Activated CD8-positive, alpha-beta memory T cell treated with anti-CD3 and anti-CD28 coated beads for 4 hours (primary cell): ENCODE measurements around the gene FKBP8.
"Not testable (repeated sequence)": the region's sequence is repeated elsewhere in the genome, so short reads cannot be mapped to it uniquely, and the experiment has no call there.

ENCODE experiments used
- DNase-seq, 2 donors: peaks; one replicate each; pipeline ENCODE4 v3.0.0-alpha.2; 2020; ENCODE audit warnings: low read depth in 2 of 2

Gene FKBP8

GRCh38 chr19:18558604-18559003 lies 15.2 kb upstream of the FKBP8 start:
- no peak for DNase-seq

DNA sequence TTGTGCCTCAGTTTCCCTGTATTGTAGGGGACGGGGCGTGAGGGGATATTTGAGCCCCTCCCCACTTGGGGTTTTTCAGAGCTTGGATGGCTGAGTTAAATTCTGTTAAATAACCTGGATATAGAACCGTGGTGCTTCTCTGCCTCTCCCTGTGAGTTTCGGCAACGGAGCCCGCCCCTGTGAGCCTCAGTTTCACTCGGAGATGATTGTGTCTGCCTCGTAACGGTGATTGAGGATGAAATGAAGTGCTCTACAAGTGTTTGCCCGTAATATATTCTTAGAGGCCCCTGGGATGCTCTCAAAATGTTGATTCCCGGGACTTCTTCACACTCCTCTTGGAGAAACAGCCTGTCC lies 14.8 kb upstream of the FKBP8 start:
- no peak for DNase-seq

GRCh38 chr19:18557411-18558201 lies 14.2 kb upstream of the FKBP8 start, which contains the start of gene KXD1:
Gene KXD1, plus strand, starts transcription at chr19:18557870. Its CDS starts 4,187 bp downstream, at chr19:18562057.
- DNase-seq, result peak; percentile 96 to 98

DNA sequence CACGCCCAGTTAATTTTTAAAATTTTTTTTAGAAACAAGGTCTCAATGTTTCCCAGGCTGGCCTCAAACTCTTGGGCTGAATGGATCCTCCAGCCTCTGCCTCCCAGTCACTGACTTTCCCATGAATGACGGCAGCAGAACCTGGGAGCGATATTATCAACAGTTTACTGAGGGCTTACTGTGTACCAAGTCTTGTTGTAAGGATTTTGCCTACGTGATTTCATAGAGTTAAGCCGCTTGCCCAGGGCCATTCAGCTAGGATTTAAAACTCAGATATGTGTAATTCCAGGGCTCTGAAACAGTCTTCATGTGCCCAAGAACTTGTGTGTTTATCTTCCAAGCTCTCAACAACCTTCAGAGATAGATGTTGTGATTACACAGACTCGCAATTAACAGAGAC lies 8.3 kb upstream of the FKBP8 start:
- no peak for DNase-seq

DNA sequence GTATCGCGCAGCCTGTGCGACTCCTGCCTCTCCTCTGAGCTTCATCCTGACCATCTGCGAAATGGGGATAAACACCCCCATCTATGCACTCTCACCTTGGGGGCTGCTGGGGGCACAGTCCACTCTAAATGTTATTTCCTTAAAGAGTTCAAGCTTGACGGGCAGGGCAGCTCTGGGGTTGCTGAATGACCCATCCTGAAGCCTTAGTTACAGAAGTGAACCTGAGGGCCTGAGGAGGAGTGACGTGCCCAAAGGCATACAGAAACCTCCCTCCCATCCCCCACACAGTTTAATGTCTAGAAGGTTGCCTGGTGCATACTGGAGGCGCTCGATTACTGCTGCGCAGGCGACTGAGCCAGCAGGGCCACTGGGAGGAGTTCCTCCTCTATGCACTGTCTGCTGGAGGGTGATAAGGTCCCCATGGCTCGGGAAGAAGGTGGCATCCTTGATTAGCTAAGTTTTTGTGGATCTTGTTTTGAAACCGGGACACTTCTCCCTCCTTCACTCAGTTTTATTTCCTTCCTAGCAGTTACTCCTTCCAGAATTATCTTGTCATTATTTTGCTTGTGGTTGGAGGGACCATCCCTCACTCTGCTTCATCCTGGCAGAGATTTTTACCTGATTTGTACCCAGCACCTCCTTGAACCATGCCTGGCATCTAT lies 572 bp upstream of the FKBP8 start:
- DNase-seq, result peak in 1 of 2 donors; percentile 34

GRCh38 chr19:18541992-18542940 lies 1.1 kb downstream of the FKBP8 start:
- DNase-seq, result no peak

- no peak for DNase-seq
Measured at GRCh38 chr19:18541258-18541991, 1.9 kb downstream of the FKBP8 start.

DNA sequence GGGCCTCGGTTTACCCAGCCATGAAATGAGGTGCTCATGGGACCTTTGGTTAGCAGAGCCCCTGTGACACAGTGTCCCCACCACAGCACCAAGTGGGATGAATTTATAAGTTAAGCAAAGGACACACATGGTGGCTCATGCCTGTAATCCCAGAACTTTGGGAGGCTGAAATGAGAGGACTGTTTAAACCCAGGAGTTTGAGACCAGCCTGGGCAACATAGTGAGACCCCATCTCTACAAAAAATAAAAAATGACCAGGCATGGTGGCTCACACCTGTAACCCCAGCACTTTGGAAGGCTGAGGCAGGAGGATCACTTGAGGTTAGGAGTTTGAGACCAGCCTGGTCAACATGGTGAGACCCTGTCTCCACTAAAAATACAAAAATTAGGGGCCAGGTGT lies 3.2 kb downstream of the FKBP8 start:
- DNase-seq, result not testable (repeated sequence)

GRCh38 chr19:18539372-18539771 lies 4.0 kb downstream of the FKBP8 start:
- no peak for DNase-seq

DNA sequence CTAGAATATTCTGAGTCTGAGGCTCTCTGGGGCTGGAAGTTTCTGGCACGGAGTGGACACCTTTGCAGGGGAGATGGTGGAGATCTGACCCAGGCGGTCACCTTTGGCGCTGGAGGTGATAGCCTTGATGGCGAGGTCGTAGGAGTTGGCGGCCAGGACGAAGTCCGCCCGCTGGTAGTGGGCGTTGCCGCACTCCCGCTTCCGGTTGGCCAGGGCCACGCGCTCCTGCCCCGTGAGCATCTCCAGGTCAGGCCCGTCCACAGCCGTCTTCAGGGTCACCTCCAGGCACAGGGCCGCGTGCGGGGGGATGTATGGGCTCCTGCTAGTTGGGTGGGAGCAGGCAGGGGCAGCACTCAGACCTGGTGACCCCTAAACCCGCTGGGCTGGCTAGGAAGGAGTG lies 5.3 kb downstream of the FKBP8 start:
- no peak for DNase-seq

DNA sequence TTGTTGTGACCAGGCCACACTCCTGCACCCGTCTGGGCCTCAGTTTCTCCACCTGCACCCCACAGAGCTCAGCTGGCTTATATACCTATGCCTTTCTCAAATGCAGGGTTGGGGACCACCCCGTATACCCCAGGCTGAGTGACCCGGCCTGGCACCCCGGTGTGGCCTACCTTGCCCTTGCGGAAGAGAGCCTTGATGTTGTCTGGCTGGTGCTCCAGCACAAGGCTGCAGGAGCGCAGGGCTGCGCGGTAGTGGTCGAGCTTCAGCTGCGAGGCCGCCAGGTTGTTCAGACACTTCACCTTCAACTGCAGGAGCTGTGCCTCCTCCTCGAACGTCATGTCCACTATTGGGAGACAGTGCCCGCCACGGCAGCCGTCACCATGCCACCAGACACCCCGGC lies 5.9 kb downstream of the FKBP8 start:
- no peak for DNase-seq

DNA sequence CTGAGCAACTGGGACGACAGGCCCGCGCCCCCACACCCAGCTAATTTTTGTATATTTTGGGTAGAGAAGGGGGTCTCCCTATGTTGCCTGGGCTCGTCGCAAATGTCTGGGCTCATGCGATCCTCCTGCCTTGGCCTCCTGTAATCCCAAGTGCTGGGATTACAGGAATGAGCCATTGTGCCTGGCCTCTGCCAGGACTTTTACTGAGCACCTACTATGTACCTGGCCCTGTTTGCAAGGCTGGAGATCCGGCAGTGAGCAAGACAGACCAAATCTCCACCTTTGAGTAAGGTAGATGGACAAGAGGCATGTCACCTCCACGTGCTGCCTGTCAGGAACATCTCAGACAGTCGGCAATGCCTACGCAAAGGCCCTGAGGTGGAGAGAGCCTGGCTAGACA lies 6.9 kb downstream of the FKBP8 start:
- no peak for DNase-seq

DNA sequence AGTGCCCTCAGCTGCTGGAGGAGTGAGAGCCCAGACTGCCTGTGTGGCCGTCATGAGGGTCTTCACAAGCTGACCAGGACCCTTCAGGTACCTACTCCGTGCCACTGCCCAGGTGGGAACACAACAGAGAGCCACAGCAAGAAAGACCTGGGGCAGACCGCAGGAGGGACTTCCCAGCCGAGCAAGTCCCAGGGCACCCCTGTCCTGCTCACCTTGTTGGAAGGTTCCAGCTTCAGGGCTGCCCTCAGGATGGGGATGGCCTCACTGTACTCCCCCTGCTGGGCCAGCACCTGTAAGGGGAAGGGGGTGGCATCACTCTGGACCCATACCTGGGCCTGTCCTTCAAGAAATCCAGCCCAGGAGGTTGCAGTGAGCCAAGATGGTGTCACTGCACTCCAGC lies 10.3 kb downstream of the FKBP8 start:
- DNase-seq, result no peak

- DNase-seq, result no peak
Measured at GRCh38 chr19:18532168-18532890, 11.0 kb downstream of the FKBP8 start.

- DNase-seq, result no peak
Measured at GRCh38 chr19:18531485-18531884, 11.9 kb downstream of the FKBP8 start.

DNA sequence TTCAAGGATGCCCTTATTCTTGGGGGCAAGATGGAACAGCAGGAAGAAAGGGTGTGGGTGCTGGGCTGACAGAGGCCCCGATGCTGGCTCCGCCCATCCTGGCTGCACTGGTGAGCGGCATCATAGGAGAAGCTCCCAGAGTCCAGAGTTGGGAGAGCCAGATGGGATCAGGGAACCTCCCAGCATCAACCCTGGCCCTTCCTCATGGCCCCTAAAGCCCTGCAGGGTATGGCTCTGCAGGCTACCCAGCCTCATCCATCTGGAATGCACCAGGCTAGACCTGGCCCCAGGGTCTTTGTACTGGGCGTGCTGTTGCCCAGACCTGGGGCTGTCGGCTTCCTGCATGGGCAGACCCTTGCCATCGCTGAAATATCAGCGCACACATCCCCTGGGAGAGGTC lies 13.6 kb downstream of the FKBP8 start:
- no peak for DNase-seq

DNA sequence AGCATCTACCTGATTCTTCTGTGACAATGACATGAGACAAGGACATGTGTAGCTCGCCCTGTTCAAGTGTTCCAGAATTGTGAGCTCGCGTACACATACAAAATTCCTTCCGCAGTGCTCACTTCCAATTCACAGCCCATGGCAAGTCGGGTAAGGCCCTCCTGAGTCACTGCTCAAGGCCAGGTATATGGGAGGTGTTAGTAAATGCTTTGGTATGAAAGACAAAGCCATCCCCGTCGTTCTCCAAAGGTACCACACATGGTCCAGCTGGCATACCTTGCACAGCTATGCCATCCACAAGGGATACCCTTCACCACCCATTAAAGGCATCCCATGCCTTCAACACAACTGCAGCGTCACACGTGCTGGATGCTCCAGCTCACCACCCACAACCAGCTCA lies 17.1 kb downstream of the FKBP8 start:
- no peak for DNase-seq

DNA sequence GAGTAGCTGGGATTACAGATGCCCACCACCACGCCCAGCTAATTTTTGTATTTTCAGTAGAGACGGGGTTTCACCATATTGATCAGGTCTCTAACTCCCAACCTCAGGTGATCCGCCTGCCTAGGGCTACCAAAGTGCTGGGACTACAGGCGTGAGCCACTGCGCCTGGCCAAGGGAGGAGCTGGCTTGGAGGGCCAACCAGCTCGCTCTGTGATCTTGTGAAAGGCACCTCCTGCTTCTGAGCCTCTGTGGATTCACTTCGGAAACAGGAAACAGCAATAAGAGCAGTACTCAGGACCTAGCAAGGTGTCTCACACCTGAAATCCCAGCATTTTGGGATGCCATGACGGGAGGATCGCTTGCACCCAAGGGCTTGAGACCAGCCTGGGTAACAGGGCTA lies 19.5 kb downstream of the FKBP8 start:
- DNase-seq, result no peak

DNA sequence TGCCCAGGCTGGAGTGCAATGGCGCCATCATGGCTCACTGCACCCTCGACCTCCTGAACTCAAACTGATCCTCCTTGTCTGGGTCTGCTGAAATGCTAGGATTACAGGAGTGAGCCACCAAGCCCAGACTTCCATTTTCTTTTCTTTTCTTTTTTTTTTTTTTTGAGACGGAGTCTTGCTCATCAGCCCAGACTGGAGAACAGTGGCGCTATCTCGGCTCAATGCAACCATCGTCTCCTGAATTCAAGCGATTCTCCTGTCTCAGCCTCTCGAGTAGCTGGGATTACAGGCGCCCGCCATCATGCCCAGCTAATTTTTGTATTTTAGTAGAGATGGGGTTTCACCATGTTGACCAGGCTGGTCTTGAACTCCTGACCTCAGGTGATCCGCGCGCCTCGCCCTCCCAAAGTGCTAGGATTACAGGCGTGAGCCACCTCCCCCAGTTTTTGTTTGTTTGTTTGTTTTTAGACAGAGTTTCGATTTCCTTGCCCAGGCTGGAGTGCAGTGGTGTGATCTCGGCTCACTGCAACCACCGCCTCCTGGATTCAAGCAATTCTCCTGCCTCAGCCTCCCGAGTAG lies 20.4 kb downstream of the FKBP8 start:
- not testable (repeated sequence) for DNase-seq

GRCh38 chr19:18522124-18522861 lies 21.1 kb downstream of the FKBP8 start:
- peak; percentile 100 for DNase-seq
